HG03159 (cell line): ENCODE measurements around the gene PRPF40B.

Source experiments
- ATAC-seq: cut with Tn5 transposase; IDR thresholded peaks from one replicate; pipeline ENCODE4 v1.9.1; 2021; ENCODE audit warnings: mild to moderate bottlenecking, moderate library complexity; ENCODE audit not compliant: unreplicated experiment

Gene PRPF40B

GRCh38 chr12:49635036-49635435 lies 11.7 kb downstream of the PRPF40B start:
- no peak for ATAC-seq

- no peak for ATAC-seq
Measured at GRCh38 chr12:49635656-49636055, 12.3 kb downstream of the PRPF40B start.

GRCh38 chr12:49636574-49636973 lies 13.2 kb downstream of the PRPF40B start:
- no peak for ATAC-seq

GRCh38 chr12:49636979-49637755 lies 13.8 kb downstream of the PRPF40B start:
- peak; percentile 62 for ATAC-seq

GRCh38 chr12:49641748-49642369 lies 18.5 kb downstream of the PRPF40B start:
- no peak for ATAC-seq

GRCh38 chr12:49642370-49642802 lies 19.0 kb downstream of the PRPF40B start:
- ATAC-seq, result no peak

GRCh38 chr12:49643135-49643534 lies 19.8 kb downstream of the PRPF40B start:
- ATAC-seq, result no peak

- no peak for ATAC-seq
Measured at GRCh38 chr12:49643961-49644619, 20.7 kb downstream of the PRPF40B start.

- no peak for ATAC-seq
Measured at GRCh38 chr12:49644620-49644994, 21.2 kb downstream of the PRPF40B start.

GRCh38 chr12:49645146-49646039 lies 22.0 kb downstream of the PRPF40B start:
- no peak for ATAC-seq

GRCh38 chr12:49646331-49646830 lies 23.0 kb downstream of the PRPF40B start:
- ATAC-seq, result no peak

GRCh38 chr12:49646871-49647654 lies 23.7 kb downstream of the PRPF40B start:
- ATAC-seq, result no peak

GRCh38 chr12:49647827-49648711 lies 24.7 kb downstream of the PRPF40B start:
- no peak for ATAC-seq

GRCh38 chr12:49648712-49649003 lies 25.3 kb downstream of the PRPF40B start:
- no peak for ATAC-seq

- no peak for ATAC-seq
Measured at GRCh38 chr12:49649445-49649844, 26.1 kb downstream of the PRPF40B start.

- ATAC-seq, result no peak
Measured at GRCh38 chr12:49649892-49650291, 26.5 kb downstream of the PRPF40B start.

- no peak for ATAC-seq
Measured at GRCh38 chr12:49651855-49652254, 28.5 kb downstream of the PRPF40B start.

GRCh38 chr12:49652921-49653520 lies 29.7 kb downstream of the PRPF40B start:
- ATAC-seq, result no peak

- ATAC-seq, result no peak
Measured at GRCh38 chr12:49654715-49655114, 31.4 kb downstream of the PRPF40B start.
